ENCODE measurements around the gene FFAR3.

DNA sequence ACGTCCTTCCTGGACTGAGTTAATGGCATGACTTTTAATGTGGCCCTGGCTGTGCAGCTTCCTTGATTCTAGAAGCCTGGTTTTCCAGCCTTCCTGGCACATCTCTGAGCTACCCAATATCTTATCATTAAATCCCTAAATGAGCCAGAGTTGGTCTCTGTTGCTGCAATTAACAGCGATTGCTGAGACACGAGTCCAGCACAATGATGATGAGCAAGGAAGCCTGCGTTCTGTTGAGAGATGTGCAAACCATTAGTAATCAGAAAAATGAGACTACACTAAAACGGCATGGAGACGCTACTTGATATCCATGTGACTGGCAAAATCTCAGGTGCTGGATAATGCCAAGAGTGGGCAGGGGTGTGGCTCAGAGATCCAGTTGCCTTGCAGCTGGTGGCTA lies 38.8 kb downstream of the FFAR3 start:
- TF ChIP-seq, protein P1, sequence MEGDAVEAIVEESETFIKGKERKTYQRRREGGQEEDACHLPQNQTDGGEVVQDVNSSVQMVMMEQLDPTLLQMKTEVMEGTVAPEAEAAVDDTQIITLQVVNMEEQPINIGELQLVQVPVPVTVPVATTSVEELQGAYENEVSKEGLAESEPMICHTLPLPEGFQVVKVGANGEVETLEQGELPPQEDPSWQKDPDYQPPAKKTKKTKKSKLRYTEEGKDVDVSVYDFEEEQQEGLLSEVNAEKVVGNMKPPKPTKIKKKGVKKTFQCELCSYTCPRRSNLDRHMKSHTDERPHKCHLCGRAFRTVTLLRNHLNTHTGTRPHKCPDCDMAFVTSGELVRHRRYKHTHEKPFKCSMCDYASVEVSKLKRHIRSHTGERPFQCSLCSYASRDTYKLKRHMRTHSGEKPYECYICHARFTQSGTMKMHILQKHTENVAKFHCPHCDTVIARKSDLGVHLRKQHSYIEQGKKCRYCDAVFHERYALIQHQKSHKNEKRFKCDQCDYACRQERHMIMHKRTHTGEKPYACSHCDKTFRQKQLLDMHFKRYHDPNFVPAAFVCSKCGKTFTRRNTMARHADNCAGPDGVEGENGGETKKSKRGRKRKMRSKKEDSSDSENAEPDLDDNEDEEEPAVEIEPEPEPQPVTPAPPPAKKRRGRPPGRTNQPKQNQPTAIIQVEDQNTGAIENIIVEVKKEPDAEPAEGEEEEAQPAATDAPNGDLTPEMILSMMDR (IDR thresholded peaks at IDR 0.05; ENCODE audit: low read length): no peak
- TF ChIP-seq EZH2 (optimal IDR thresholded peaks at IDR 0.05; ENCODE audit: low read depth, low read length): no peak
- TF ChIP-seq EZH2phosphoT487 (IDR thresholded peaks at IDR 0.05; ENCODE audit: low read length): no peak

Measured in MM.1S (cell line).